ENCODE measurements around the gene CA6.

The CA6 gene

GRCh38 chr1:8984990-8985389 lies 39.3 kb downstream of the CA6 start:
- TF ChIP-seq ZFP30 (CRISPR knock-in tag; IDR thresholded peaks at IDR 0.05): no peak
- ATAC-seq: no peak

GRCh38 chr1:8985915-8986813 lies 40.5 kb downstream of the CA6 start:
- TF ChIP-seq ZFP3 (CRISPR knock-in tag; IDR thresholded peaks at IDR 0.05) (peak; percentile 81; the same call in 1 of the 2 replicates), ARNTL (CRISPR knock-in tag; IDR thresholded peaks at IDR 0.05; ENCODE audit: borderline replicate concordance, low read depth) (no peak), ZC3H10 (CRISPR knock-in tag; IDR thresholded peaks at IDR 0.05) (no peak), CREB5 (CRISPR knock-in tag; IDR thresholded peaks at IDR 0.05; ENCODE audit: low read depth) (no peak), ZNF565 (CRISPR knock-in tag; conservative IDR thresholded peaks at IDR 0.05; ENCODE audit: low read depth) (no peak), TCF4 (CRISPR knock-in tag; IDR thresholded peaks at IDR 0.05; ENCODE audit: borderline replicate concordance) (no peak), CSRNP3 (CRISPR knock-in tag; IDR thresholded peaks at IDR 0.05) (no peak), RARB (CRISPR knock-in tag; IDR thresholded peaks at IDR 0.05) (no peak), POU6F1 (CRISPR knock-in tag; IDR thresholded peaks at IDR 0.05; ENCODE audit: borderline replicate concordance, low read depth) (no peak), TOX (CRISPR knock-in tag; IDR thresholded peaks at IDR 0.05; ENCODE audit: borderline replicate concordance) (no peak), OSR1 (CRISPR knock-in tag; IDR thresholded peaks at IDR 0.05) (no peak), CSDC2 (CRISPR knock-in tag; IDR thresholded peaks at IDR 0.05) (0 out of 2 replicates have a peak, but pooled peaks have one; percentile 45), ISL1 (CRISPR knock-in tag; IDR thresholded peaks at IDR 0.05) (0 out of 2 replicates have a peak, but pooled peaks have one; percentile 7), ZFP30 (CRISPR knock-in tag; IDR thresholded peaks at IDR 0.05) (no peak), ZNF70 (CRISPR knock-in tag; IDR thresholded peaks at IDR 0.05) (no peak), ESRRG (CRISPR knock-in tag; IDR thresholded peaks at IDR 0.05) (no peak), TSHZ2 (CRISPR knock-in tag; IDR thresholded peaks at IDR 0.05) (no peak), GLIS3 (CRISPR knock-in tag; IDR thresholded peaks at IDR 0.05) (no peak)
- ATAC-seq: peak; percentile 91

GRCh38 chr1:8986814-8987190 lies 41.1 kb downstream of the CA6 start:
- no peak for TF ChIP-seq ISL1 (CRISPR knock-in tag; IDR thresholded peaks at IDR 0.05)
- TF ChIP-seq BACH2 (CRISPR knock-in tag; IDR thresholded peaks at IDR 0.05; ENCODE audit: borderline replicate concordance): no peak
- no peak for TF ChIP-seq PPARA (CRISPR knock-in tag; IDR thresholded peaks at IDR 0.05; ENCODE audit: borderline replicate concordance)
- no peak for ATAC-seq

- peak; percentile 73 for ATAC-seq
Observed at GRCh38 chr1:8987881-8988617, 42.4 kb downstream of the CA6 start.

More at GRCh38 chr1:8987881-8988617, 42.4 kb downstream of the CA6 start:
- TF ChIP-seq PPARA (CRISPR knock-in tag; IDR thresholded peaks at IDR 0.05; ENCODE audit: borderline replicate concordance) (no peak), POU6F1 (CRISPR knock-in tag; IDR thresholded peaks at IDR 0.05; ENCODE audit: borderline replicate concordance, low read depth) (no peak), ZFP3 (CRISPR knock-in tag; IDR thresholded peaks at IDR 0.05) (no peak)

Measured in SK-N-SH treated with all-trans-retinoic acid at 6 μM for 48 hours (cell line).